Upper lobe of right lung (tissue), 1 donor: ENCODE results near the gene PSORS1C2. TPM values are rescaled to one million over a fixed set of nuclear protein-coding genes. Genes with fewer than 3 reads are reported as not detected.

ENCODE experiments used
- ATAC-seq: fragments of 200-7000 bp; cut with Tn5 transposase; one replicate; pipeline ENCODE4 v1.9.1; 2020; ENCODE audit warnings: mild to moderate bottlenecking, moderate library complexity
- DNase-seq: peaks from one replicate; pipeline ENCODE4 v3.0.0-alpha.2; 2020
- H3K27ac ChIP-seq: fragments of 200-600 bp; one replicate; pipeline ENCODE4 v1.8.0; 2022
- H3K27me3 ChIP-seq: fragments of 200-600 bp; one replicate; pipeline ENCODE4 v1.8.0; 2022; ENCODE audit warnings: mild to moderate bottlenecking
- H3K36me3 ChIP-seq: fragments of 200-600 bp; one replicate; pipeline ENCODE4 v1.8.0; 2022
- H3K4me1 ChIP-seq: fragments of 200-600 bp; one replicate; pipeline ENCODE4 v1.8.0; 2022
- H3K4me3 ChIP-seq: fragments of 200-600 bp; one replicate; pipeline ENCODE4 v1.8.0; 2022; ENCODE audit warnings: mild to moderate bottlenecking
- H3K9me3 ChIP-seq: fragments of 200-600 bp; one replicate; pipeline ENCODE4 v1.8.0; 2022
- intact Hi-C: fragments of 100-400 bp; cut with DNase I; formaldehyde crosslinking; loops from one replicate; pipeline ENCODE4 v1.11.0; 2022
- total RNA-seq: library from RNA; stranded (reverse); fragmentation: NEBNext Ultra II Directional; extraction: Animal tissue kit (Norgen Biotek cat#: 25700); gene quantifications from one replicate; pipeline ENCODE4 v1.2.1, GENCODE V29; 2021
- TF ChIP-seq, protein P1 (sequence below): fragments of 200-600 bp; IDR thresholded peaks from one replicate; pipeline ENCODE4 v1.8.0; 2022; ENCODE audit warnings: antibody characterized with exemption
- donor health status: DM: no; HTN: yes; CAD: no; lungs with severe emphysema.

The PSORS1C2 gene
- total RNA-seq, 1 donor from 2014 or later = not detected

DNA sequence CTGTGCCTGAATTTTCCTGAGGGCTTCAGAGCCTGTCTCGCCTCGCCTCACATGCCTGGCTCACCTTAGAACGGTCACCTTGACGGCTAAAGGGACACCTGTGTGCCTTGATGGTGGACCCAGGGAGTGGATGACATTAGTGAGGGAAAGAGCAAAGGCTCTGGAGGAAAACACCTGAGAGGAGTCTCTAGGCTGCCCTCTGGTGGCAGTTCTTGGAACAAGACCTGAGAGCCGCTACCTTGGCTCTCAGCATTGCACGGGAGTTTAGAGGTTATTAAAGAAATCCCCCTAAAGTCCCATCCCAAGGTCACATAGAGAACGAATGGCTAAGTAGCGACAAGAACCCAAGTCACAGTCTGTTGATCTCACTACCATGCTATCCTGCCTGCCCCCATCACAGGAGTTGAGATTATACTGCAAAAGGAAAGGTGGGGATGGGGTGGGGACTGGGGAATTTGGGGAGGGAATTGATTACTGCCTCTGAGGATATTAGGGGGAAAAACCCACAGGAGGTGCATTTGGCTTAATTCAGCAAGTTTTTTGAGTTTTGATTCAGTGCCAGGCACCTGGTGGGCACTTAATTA, 10.7 kb downstream of the PSORS1C2 start:
- intact Hi-C loops = no loop called here
- Histone ChIP-seq H3K27ac (no peak overlapping the region), H3K4me3 (no peak overlapping the region), H3K4me1 (no peaks in the 10 kb centered on the region), H3K36me3 (no peaks in the 10 kb centered on the region), H3K27me3 (no peaks in the 10 kb centered on the region), H3K9me3 (no peaks in the 10 kb centered on the region)
- no peak for DNase-seq
- ATAC-seq = peak; percentile 75
- TF ChIP-seq, protein P1, sequence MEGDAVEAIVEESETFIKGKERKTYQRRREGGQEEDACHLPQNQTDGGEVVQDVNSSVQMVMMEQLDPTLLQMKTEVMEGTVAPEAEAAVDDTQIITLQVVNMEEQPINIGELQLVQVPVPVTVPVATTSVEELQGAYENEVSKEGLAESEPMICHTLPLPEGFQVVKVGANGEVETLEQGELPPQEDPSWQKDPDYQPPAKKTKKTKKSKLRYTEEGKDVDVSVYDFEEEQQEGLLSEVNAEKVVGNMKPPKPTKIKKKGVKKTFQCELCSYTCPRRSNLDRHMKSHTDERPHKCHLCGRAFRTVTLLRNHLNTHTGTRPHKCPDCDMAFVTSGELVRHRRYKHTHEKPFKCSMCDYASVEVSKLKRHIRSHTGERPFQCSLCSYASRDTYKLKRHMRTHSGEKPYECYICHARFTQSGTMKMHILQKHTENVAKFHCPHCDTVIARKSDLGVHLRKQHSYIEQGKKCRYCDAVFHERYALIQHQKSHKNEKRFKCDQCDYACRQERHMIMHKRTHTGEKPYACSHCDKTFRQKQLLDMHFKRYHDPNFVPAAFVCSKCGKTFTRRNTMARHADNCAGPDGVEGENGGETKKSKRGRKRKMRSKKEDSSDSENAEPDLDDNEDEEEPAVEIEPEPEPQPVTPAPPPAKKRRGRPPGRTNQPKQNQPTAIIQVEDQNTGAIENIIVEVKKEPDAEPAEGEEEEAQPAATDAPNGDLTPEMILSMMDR = peak; percentile 86

DNA sequence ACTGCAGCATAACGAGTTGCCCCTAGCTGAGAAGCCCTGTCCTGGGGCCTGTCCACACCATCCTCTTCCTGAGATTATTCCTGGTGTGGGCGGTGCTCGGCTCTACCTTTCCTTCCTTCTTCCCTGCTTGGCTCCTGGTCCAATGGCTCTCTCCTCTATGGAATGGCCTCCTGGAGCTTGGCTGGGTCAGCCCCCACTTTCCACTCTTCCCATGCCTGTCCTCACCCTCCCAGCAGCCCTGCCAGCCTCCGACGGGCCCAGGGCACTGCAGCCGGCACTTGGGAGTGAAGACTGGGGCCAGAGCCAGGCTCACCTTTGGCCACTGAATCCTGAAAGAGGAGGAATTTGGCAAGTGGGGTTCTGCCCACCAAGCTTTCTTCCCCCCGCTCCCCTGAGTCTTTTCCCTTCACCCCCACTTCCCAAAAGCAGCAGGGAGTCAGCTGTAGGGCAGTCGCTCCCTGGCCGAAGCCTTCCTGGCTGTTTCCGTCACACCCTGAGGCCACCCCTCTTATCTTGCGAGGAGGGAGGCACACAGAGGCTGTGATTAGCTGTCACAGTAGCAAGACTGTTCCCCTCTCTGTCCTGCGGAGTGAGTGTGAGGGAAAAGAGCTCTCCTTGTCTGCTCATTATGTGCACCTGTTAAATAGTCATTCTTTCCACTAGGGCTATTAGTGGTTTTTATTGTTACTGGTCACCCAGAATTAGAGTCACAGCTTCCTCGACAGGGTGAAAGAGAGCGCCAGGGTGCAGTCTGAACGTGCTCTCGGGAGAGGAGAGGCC, 12.3 kb downstream of the PSORS1C2 start:
- no peak for ATAC-seq
- DNase-seq = no peak
- intact Hi-C loops = no loop called here

DNA sequence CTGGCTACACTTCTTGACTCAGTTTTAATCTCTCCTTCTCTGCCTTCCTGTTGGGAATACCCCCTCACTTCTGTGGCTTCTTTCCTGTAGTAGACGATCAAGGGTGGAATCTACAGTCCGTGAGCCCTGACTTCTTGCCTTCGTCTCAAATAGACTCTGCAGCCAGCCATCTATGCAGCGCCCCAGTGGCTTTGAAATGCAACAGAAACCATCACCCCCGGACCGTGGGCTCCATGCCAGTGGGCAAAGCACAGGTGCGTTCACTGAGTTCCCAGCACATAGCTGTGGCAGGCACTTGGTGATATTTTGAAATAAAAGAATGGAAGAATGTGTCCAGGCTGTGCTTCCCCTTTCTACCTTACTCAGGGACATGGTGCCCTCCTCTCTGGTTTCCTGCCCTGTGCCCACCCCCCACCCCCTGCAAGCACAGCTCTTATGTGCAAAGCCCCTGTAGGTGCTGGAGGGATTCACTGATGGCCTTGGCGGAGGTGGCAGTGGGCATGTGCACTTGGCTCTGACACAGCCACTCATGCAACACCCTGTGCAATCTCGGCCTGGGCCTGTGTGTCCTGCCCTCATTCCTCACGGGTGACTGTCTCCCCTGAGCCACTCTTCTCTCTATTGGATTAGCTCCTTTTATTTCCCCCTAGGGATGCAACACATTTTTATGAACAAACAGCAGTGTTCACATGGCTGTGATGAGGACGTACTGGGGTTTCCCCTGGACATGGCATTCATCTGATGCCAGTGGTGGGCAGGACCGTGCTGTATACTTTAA, 13.1 kb downstream of the PSORS1C2 start:
- H3K27ac ChIP-seq = no peak overlapping the region

More for the DNA sequence above, 12.3 kb downstream of the PSORS1C2 start:
- H3K4me1 ChIP-seq = peaks cover 2% of the 10 kb centered on the region
- H3K9me3 ChIP-seq = no peaks in the 10 kb centered on the region
- H3K4me3 ChIP-seq = no peak overlapping the region
- TF ChIP-seq, protein P1 = no peak
- H3K36me3 ChIP-seq = no peaks in the 10 kb centered on the region
- no peak overlapping the region for H3K27ac ChIP-seq
- H3K27me3 ChIP-seq = no peaks in the 10 kb centered on the region

DNA sequence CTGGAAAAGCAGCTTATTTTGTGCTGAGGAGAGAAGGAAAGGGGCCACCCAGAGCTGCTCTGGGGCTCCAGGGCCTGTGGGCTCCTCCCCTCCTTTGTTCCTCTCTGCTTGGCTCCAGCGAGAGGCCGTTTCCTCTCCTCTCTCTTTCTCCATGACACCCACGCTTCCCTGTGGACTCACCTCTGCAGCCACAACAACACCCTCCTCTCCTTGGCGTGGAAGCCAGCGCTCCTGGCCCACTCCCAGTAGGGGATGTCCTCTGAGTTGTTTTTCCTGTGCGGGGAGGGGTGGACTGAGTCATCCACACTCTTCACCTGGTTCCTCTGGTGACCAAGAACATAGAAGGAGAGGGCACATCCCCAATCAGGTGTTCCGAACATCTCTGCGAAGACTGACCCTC, 13.7 kb downstream of the PSORS1C2 start:
- intact Hi-C loops = no loop called here
- DNase-seq = peak; percentile 78
- peak; percentile 75 for ATAC-seq
- Histone ChIP-seq H3K36me3 (no peaks in the 10 kb centered on the region), H3K4me1 (peaks cover 2% of the 10 kb centered on the region), H3K27me3 (no peaks in the 10 kb centered on the region), H3K9me3 (no peaks in the 10 kb centered on the region), H3K4me3 (no peak overlapping the region), H3K27ac (no peak overlapping the region)
- TF ChIP-seq, protein P1 = no peak

More for the DNA sequence above, 13.1 kb downstream of the PSORS1C2 start:
- no peaks in the 10 kb centered on the region for H3K9me3 ChIP-seq
- no peaks in the 10 kb centered on the region for H3K36me3 ChIP-seq
- TF ChIP-seq, protein P1 = no peak
- ATAC-seq = no peak
- peaks cover 2% of the 10 kb centered on the region for H3K4me1 ChIP-seq
- H3K27me3 ChIP-seq = no peaks in the 10 kb centered on the region
- no peak for DNase-seq
- H3K4me3 ChIP-seq = no peak overlapping the region
- intact Hi-C loops = no loop called here

DNA sequence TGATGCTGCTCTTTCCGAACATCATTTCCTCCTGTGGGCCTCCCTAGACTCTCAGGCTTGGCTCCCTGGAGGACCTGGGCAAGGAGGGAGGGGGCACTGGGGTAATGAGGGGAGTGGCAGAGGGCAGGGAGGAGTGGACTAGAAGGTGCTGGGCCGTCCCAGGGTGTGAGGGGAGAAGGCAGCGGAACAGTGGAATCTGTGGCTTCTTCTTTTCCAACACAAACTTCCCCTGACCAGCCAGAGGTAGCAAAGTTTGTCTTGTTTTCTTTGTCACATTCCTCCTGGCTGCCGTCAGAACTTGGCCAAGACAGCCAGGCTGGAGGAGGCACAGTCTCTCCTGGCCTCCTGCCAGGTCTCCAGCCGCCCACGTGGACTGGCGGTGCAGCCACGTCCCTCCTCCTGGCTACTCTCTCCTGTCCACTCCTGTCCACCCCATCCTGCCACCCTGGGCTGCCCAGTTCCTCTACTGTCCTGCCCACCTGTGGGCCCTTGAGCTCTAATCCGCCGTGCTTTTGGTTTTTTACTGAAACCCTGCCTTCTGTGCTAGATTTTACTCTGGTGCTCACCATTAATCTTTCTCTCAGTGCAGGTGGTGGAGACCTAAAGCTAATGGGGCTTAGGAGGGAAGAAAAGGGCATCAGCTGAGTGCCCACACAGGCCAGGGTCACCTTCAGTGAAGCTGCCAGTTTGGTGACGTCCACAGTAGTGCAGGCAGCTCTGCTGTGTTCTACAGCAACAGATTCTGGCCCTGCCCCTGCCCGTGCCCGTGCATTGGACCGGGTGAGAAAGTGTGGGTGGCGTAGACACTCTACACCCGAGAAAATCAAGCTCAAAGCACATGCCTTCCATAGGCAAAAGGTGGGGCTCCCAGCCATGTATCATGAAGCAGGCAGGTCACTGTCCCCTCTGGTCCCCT, 15.8 kb downstream of the PSORS1C2 start:
- Histone ChIP-seq H3K27ac (no peak overlapping the region), H3K27me3 (no peaks in the 10 kb centered on the region), H3K4me3 (no peak overlapping the region), H3K9me3 (no peaks in the 10 kb centered on the region), H3K36me3 (no peaks in the 10 kb centered on the region), H3K4me1 (peaks cover 2% of the 10 kb centered on the region)
- DNase-seq (peak; percentile 75), ATAC-seq (peak; percentile 50)
- TF ChIP-seq, protein P1 = no peak
- intact Hi-C loops = no loop called here
